T-helper 2 cell treated with Interferon-gamma antibody and Interleukin-4, amounts not matched to agents 5 μg/mL and 100 μg/mL, for 36 hours (primary cell): ENCODE data around the gene PRKAR2A.

ENCODE experiments used
- DNase-seq: peaks from one replicate; pipeline ENCODE4 v3.0.0; 2021; ENCODE audit warnings: low spot score
- H3K27ac Mint-ChIP-seq: one replicate; pipeline ENCODE4 v1.8.0; 2021; ENCODE audit warnings: mild to moderate bottlenecking, mixed read lengths
- H3K27me3 Mint-ChIP-seq: one replicate; pipeline ENCODE4 v1.8.0; 2021; ENCODE audit warnings: low read depth, mixed read lengths
- H3K36me3 Mint-ChIP-seq: one replicate; pipeline ENCODE4 v1.8.0; 2021; ENCODE audit warnings: low read depth, mixed read lengths
- H3K4me1 Mint-ChIP-seq: one replicate; pipeline ENCODE4 v1.8.0; 2021; ENCODE audit warnings: low read depth, mixed read lengths
- H3K4me3 Mint-ChIP-seq: one replicate; pipeline ENCODE4 v1.8.0; 2022; ENCODE audit warnings: mild to moderate bottlenecking, moderate library complexity, mixed read lengths
- H3K9me3 Mint-ChIP-seq: one replicate; pipeline ENCODE4 v1.8.0; 2021; ENCODE audit warnings: mixed read lengths

The PRKAR2A gene

DNA sequence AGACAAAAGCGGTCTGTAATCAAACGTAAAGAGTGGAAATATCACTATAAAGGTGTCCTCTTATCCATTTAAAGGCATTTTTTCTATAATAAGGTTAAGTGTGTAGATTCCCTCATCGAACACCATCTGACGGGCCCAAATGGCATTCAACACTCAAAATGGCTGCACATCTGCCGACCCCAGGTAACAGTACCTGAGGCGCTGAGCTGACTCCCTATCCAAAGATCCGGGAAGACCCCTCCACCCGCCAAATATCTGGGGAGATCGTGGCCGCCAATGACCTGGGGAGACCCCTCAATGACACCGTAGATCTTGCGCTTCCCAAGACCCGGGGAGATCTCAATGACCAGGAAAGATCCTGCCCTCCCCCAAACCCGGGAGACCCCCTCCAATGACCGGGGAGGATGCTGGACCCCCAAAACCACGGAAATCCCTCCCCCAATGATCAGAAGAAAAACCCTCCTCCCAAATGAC lies 131.1 kb downstream of the PRKAR2A start:
- peak overlapping the region; percentile 99 for H3K4me3 Mint-ChIP-seq
- peak; percentile 11 for DNase-seq

DNA sequence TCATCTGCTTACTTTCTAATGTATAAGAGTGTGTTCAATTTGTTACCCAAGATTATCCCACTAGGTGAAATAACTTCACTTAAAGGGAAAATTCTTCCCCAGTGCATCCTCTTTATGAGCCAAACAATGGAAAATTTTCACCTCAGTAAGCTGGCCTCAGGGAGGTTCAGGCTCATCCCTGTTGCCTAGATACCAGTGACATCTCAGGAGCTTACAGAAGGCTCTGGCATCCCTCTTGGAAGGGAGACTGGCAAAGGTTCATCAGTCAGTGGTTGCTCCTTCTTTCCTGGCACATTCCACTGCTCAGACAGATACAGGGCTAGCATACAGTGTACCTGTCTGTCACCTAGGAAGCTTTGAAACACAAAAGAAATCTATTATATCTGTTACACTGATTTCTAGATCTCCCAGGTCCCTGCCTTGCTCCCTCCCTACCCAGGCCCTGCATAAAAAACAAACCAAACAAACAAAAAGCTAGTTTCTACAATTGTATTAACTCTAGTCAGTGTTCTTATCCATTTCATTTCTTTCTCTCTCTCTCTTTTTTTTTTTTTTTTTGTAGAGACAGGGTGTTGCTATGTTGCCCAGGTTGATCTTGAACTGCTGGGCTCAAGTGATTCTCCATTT lies 132.4 kb downstream of the PRKAR2A start:
- no peak for DNase-seq
- Mint-ChIP-seq H3K27me3 (peaks cover 18% of the 10 kb centered on the region), H3K9me3 (no peaks in the 10 kb centered on the region), H3K4me1 (peaks cover 42% of the 10 kb centered on the region), H3K36me3 (peaks cover 37% of the 10 kb centered on the region), H3K4me3 (peak overlapping the region; percentile 99), H3K27ac (peak overlapping the region; percentile 99)

More for the DNA sequence above, 131.1 kb downstream of the PRKAR2A start:
- Mint-ChIP-seq H3K4me1 (peaks cover 41% of the 10 kb centered on the region), H3K27ac (peak overlapping the region; percentile 99), H3K27me3 (peaks cover 20% of the 10 kb centered on the region), H3K9me3 (no peaks in the 10 kb centered on the region), H3K36me3 (peaks cover 29% of the 10 kb centered on the region)

DNA sequence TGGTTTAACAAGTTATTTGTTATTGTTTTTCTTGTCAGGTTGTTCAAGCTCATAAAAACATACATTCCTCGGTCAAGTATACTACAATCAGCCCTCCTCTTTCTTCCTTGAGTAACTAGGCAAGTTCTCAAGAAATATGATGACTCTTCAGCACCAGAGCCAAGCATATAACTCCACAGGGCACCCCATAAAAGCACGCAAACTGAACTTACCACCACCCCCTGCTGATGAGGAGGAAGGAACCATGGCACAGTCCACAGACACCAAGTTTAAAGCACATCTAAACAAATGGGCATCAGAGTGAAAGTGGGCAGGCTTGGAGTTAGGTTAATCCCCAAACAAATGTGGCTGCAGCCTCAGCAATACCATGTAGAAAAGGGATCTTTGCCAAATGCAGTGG lies 135.9 kb downstream of the PRKAR2A start:
- Mint-ChIP-seq H3K27me3 (no peaks in the 10 kb centered on the region), H3K4me3 (no peak overlapping the region), H3K4me1 (peaks cover 42% of the 10 kb centered on the region), H3K27ac (no peak overlapping the region), H3K36me3 (peaks cover 52% of the 10 kb centered on the region), H3K9me3 (no peaks in the 10 kb centered on the region)
- DNase-seq, result no peak

DNA sequence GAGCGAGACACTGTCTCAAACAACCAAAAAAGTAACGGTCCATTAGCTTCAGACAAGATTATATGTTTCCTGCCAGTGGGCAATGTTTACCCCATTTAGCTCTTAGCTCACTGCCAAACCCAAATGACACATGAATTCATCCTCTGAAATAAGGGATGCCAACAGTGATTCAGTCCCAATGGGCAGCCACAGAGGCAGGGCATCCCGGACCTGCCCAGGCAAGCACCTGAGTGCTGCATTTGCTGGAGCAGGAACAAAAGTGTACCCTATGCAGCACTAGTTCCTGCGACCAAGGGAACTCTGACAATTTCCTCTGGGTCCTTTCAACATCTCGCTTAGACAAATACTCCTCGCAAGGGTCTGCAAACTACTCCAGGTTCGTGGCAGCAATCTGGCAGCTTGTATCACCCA lies 138.6 kb downstream of the PRKAR2A start:
- Mint-ChIP-seq H3K4me1 (peaks cover 25% of the 10 kb centered on the region), H3K4me3 (no peak overlapping the region), H3K36me3 (peaks cover 45% of the 10 kb centered on the region)

DNA sequence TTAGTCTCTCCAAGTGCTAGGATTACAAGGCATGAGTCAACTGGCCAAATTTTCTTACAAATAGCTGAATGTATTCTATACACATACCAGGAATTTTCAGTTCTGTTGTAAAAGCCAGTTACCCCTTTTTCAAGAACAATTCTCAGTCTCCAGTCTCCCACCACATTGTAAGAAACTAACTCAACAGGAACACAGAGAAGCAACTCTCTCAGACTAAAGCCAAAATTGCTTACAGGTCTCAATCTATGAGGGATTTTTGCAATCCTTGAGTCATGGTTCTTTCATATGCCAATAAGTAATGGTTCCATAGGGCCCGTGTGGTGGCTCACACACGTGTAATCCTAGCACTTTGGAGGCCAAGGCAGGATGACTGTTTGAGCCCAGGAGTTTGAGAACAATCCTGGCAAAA lies 139.2 kb downstream of the PRKAR2A start:
- no peaks in the 10 kb centered on the region for H3K27me3 Mint-ChIP-seq
- peaks cover 26% of the 10 kb centered on the region for H3K4me1 Mint-ChIP-seq
- peaks cover 44% of the 10 kb centered on the region for H3K36me3 Mint-ChIP-seq
- H3K4me3 Mint-ChIP-seq, result no peak overlapping the region
- no peak overlapping the region for H3K27ac Mint-ChIP-seq
- DNase-seq, result no peak
- H3K9me3 Mint-ChIP-seq, result no peaks in the 10 kb centered on the region

More for the DNA sequence above, 138.6 kb downstream of the PRKAR2A start:
- Mint-ChIP-seq H3K27me3 (no peaks in the 10 kb centered on the region), H3K9me3 (no peaks in the 10 kb centered on the region), H3K27ac (no peak overlapping the region)
- DNase-seq, result no peak

DNA sequence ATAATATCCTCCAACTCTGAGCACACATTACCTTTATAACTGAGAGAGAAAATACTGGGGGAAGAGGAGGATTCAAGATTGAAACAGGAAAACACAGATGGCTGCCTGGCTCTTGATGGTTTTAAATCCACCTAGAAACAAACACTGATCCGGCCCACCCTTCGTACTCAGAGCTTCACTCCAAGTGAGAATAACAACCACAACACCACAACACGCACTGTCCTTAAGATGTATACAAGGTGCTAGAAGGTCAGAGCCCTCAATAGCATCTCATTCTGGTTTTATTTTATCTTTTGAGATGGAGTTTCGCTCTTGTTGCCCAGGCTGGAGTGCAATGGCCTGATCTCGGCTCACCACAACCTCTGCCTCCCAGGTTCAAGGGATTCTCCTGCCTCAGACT lies 140.5 kb downstream of the PRKAR2A start:
- Mint-ChIP-seq H3K4me1 (peaks cover 23% of the 10 kb centered on the region), H3K27ac (no peak overlapping the region), H3K4me3 (no peak overlapping the region), H3K27me3 (no peaks in the 10 kb centered on the region), H3K9me3 (no peaks in the 10 kb centered on the region), H3K36me3 (peaks cover 44% of the 10 kb centered on the region)
- no peak for DNase-seq

DNA sequence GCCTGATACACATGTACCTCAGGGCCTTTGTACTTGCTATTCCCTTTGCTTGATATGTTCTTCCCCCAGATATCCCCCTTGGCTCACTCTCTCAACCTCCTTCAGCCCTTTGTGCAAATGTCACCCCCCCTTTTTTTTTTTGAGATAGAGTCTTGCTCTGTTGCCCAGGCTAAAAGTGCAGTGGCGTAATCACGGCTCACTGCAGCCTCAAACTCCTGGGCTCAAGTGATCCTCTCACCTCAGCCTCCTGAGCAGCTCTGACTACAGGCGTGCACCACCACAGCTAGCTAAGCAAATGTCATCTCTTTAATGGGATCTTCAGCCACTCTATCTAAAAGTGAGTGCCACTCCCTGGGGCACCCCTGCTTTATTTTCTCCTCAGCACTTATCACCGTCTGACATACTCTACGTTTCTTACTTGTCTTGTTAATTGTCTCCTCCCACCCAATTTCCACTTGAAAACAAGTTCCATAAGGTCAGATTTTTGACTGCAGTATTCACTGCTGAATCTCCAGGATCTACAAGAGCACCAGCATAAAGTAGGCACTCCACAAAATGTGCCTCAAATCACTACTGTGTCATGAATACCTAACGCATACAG lies 145.3 kb downstream of the PRKAR2A start:
- H3K4me3 Mint-ChIP-seq, result no peak overlapping the region
- no peaks in the 10 kb centered on the region for H3K9me3 Mint-ChIP-seq
- DNase-seq, result no peak
- no peak overlapping the region for H3K27ac Mint-ChIP-seq
- H3K27me3 Mint-ChIP-seq, result no peaks in the 10 kb centered on the region
- peaks cover 31% of the 10 kb centered on the region for H3K36me3 Mint-ChIP-seq
- H3K4me1 Mint-ChIP-seq, result peaks cover 13% of the 10 kb centered on the region

DNA sequence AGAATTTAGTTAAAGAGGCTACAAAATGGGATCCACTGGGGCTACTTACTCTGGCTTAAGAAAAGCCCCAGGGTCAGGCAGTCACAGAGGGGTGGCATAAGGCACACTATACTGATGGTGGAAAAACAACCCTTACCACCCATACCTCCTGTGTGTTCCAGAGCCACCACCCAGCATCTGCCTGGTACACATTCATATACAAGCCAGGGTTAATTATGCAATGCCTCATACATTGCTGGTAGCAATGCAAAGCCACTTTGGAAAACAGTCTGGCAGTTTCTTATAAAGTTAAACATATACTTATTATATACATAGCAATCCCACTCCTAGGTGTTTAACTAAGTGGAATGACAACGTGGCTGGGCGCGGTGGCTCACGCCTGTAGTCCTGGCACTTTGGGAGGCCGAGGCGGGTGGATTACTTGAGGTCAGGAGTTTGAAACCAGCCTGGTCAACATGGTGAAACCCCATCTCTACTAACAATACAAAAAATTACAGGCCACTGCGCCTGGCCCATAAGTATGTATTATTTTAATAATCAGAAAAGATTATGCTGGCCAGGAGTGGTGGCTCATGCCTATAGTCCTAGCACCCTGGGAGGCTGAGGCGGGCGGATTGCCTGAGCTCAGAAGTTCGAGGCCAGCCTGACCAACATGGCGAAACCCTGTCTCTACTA lies 146.8 kb downstream of the PRKAR2A start:
- Mint-ChIP-seq H3K27ac (no peak overlapping the region), H3K27me3 (no peaks in the 10 kb centered on the region), H3K4me3 (no peak overlapping the region), H3K4me1 (peaks cover 15% of the 10 kb centered on the region), H3K9me3 (no peaks in the 10 kb centered on the region), H3K36me3 (peaks cover 30% of the 10 kb centered on the region)
- no peak for DNase-seq

DNA sequence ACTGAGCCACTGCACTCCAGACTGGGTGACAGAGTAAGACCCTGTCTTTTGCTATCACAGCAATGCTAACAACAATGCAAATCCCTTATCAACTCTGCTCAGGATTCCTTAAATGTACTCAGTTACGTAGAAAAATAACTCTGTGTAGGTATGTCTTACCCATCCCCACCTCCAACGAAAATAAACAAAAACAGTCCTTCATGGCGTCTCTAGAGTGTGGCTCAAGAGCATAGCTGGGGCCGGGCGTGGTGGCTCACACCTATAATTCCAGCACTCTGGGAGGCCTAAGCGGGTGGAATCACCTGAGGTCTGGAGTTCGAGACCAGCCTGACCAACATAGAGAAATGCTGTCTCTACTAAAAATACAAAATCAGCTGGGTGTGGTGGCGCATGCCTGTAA lies 148.8 kb downstream of the PRKAR2A start:
- Mint-ChIP-seq H3K36me3 (peaks cover 35% of the 10 kb centered on the region), H3K9me3 (no peaks in the 10 kb centered on the region), H3K4me1 (peaks cover 11% of the 10 kb centered on the region), H3K27ac (no peak overlapping the region), H3K27me3 (no peaks in the 10 kb centered on the region), H3K4me3 (no peak overlapping the region)
- no peak for DNase-seq

DNA sequence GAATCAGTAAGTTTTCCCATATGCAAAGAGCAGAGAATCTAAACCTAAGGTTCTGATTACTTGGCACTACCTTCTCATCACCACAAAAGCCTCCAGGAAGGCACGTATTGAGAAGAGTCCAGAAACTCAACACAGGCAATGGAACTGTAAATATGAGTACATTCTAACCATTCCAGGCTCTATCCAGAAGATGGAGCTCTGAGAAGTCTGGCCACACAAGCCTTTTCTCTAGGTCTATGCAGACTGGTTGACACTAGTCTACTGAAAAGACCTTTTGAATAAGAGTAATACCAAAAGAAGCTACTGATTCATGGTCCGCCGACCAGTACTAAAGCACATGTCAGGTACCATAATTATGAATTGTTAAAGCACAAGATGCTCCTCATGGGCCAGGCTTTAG lies 149.7 kb downstream of the PRKAR2A start:
- Mint-ChIP-seq H3K4me3 (no peak overlapping the region), H3K9me3 (no peaks in the 10 kb centered on the region), H3K27me3 (no peaks in the 10 kb centered on the region), H3K27ac (no peak overlapping the region), H3K36me3 (peaks cover 40% of the 10 kb centered on the region), H3K4me1 (peaks cover 11% of the 10 kb centered on the region)
- no peak for DNase-seq

DNA sequence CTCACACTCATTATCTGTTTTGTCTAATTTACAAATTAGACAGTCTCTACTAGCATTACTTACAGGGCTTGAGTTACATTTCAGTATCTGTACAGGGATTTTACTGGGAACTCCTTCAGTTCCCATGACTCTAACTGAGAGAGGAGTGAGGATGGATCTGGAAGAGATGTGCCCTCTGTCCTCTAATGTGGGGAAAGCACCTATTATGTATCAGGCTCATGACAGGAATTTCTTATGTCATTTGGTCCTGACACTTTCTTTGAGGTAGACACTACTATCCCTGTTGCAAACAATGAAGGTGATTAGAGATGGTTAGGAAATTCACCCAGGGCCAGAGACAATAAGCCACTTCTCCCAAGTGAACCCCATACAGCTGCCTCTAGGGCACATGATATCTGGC lies 151.1 kb downstream of the PRKAR2A start:
- H3K36me3 Mint-ChIP-seq, result peaks cover 46% of the 10 kb centered on the region
- H3K27me3 Mint-ChIP-seq, result no peaks in the 10 kb centered on the region
- H3K27ac Mint-ChIP-seq, result no peak overlapping the region
- no peaks in the 10 kb centered on the region for H3K9me3 Mint-ChIP-seq
- DNase-seq, result no peak
- H3K4me3 Mint-ChIP-seq, result no peak overlapping the region
- H3K4me1 Mint-ChIP-seq, result peaks cover 9% of the 10 kb centered on the region
